Measurements from ENCODE around the gene GLB1L3. TPM values are rescaled to one million over a fixed set of nuclear protein-coding genes. Genes with fewer than 3 reads are reported as not detected.
"Not testable (repeated sequence)": the region's sequence is repeated elsewhere in the genome, so short reads cannot be mapped to it uniquely, and the experiment has no call there.

Gene GLB1L3
- total RNA-seq, 2 donors from 2014 or later = 1.3 TPM; not detected in 1

- TF ChIP-seq CTCF (IDR thresholded peaks at IDR 0.05) (no peak), POLR2A (IDR thresholded peaks at IDR 0.05) (no peak)
- 20 to 26% methylated on average over 28 to 36 of the region's 36 CpGs for WGBS, 2 donors
- DNase-seq = no peak
- ATAC-seq = no peak
- intact Hi-C loops (cut with DNase I) = no loop called here
- Histone ChIP-seq H3K9me3 (no peaks in the 10 kb centered on the region), H3K4me3 (no peak overlapping the region), H3K27me3 (peaks cover 0 to 21% of the 10 kb centered on the region in 2 donors), H3K4me1 (peaks cover 17% of the 10 kb centered on the region), H3K36me3 (replicated peaks in 1 of 2; ENCODE audit: insufficient read depth in 1 of 2, low read depth in 2 of 2) (no peaks in the 10 kb centered on the region), H3K27ac (no peak overlapping the region)
Observed at GRCh38 chr11:134277183-134278001, 1.2 kb downstream of the GLB1L3 start.

GRCh38 chr11:134278356-134278755 is 2.2 kb downstream of the GLB1L3 start:
- intact Hi-C loops (cut with DNase I) = no loop called here
- no peak for TF ChIP-seq POLR2A (IDR thresholded peaks at IDR 0.05)
- no peak for TF ChIP-seq CTCF (IDR thresholded peaks at IDR 0.05)
- no peak overlapping the region for H3K4me3 ChIP-seq
- no peak overlapping the region for H3K27ac ChIP-seq
- no peak for ATAC-seq
- peaks cover 0 to 21% of the 10 kb centered on the region in 2 donors for H3K27me3 ChIP-seq
- peaks cover 17% of the 10 kb centered on the region for H3K4me1 ChIP-seq
- WGBS, 2 donors = 83 to 87% methylated on average over 4 of the region's 4 CpGs
- H3K36me3 ChIP-seq (replicated peaks in 1 of 2; ENCODE audit: insufficient read depth in 1 of 2, low read depth in 2 of 2) = no peaks in the 10 kb centered on the region
- no peaks in the 10 kb centered on the region for H3K9me3 ChIP-seq
- DNase-seq = no peak

GRCh38 chr11:134281635-134282034 is 5.5 kb downstream of the GLB1L3 start:
- H3K36me3 ChIP-seq (replicated peaks in 1 of 2; ENCODE audit: insufficient read depth in 1 of 2, low read depth in 2 of 2); H3K27ac ChIP-seq; H3K27me3 ChIP-seq; H3K9me3 ChIP-seq; H3K4me3 ChIP-seq; ATAC-seq; H3K4me1 ChIP-seq; intact Hi-C loops (cut with DNase I); DNase-seq: not testable (repeated sequence)
- 70% methylated on average over 11 of the region's 17 CpGs; no CpG with 5 or more reads in 1 of the 2 donors for WGBS, 2 donors

GRCh38 chr11:134282121-134283045 is 6.2 kb downstream of the GLB1L3 start:
- H3K36me3 ChIP-seq (replicated peaks in 1 of 2; ENCODE audit: insufficient read depth in 1 of 2, low read depth in 2 of 2) = no peaks in the 10 kb centered on the region
- H3K9me3 ChIP-seq = no peaks in the 10 kb centered on the region
- TF ChIP-seq CTCF (IDR thresholded peaks at IDR 0.05) = no peak
- no peak for TF ChIP-seq POLR2A (IDR thresholded peaks at IDR 0.05)
- ATAC-seq = no peak
- WGBS, 2 donors = 74 to 75% methylated on average over 20 to 22 of the region's 22 CpGs
- intact Hi-C loops (cut with DNase I) = no loop called here
- no peak overlapping the region for H3K4me3 ChIP-seq
- H3K27ac ChIP-seq = no peak overlapping the region
- H3K4me1 ChIP-seq = no peaks in the 10 kb centered on the region
- peaks cover 0 to 4% of the 10 kb centered on the region in 2 donors for H3K27me3 ChIP-seq
- DNase-seq = no peak
